Neural progenitor cell (in vitro differentiated cells): ENCODE data around the gene MBNL2. TPM values are rescaled to one million over a fixed set of nuclear protein-coding genes. Genes with fewer than 3 reads are reported as not detected.

Experiments
- DNase-seq: peaks from one replicate; pipeline ENCODE4 v3.0.0-alpha.2; 2016; ENCODE audit warnings: low spot score
- H2AFZ ChIP-seq: fragments of 200-600 bp; sonication (generic); replicated peaks from 2 replicates; pipeline ENCODE4 v1.6.1; 2016; ENCODE audit warnings: antibody characterized with exemption
- H3F3A ChIP-seq: fragments of 200-600 bp; sonication (generic); 2 replicates; pipeline ENCODE4 v1.6.1; 2016; ENCODE audit warnings: antibody characterized with exemption, low read depth
- H3K27ac ChIP-seq: fragments of 200-600 bp; sonication (generic); 2 replicates; pipeline ENCODE4 v1.5.1; 2016; ENCODE audit warnings: mild to moderate bottlenecking
- H3K27me3 ChIP-seq: fragments of 200-600 bp; sonication (generic); 2 replicates; pipeline ENCODE4 v1.6.1; 2016; ENCODE audit warnings: mild to moderate bottlenecking, moderate library complexity
- H3K36me3 ChIP-seq: fragments of 200-600 bp; sonication (generic); 2 replicates; pipeline ENCODE4 v1.5.1; 2016
- H3K4me1 ChIP-seq: fragments of 200-600 bp; sonication (generic); 2 replicates; pipeline ENCODE4 v1.6.1; 2016; ENCODE audit warnings: mixed run types
- H3K4me2 ChIP-seq: fragments of 200-600 bp; sonication (generic); 2 replicates; pipeline ENCODE4 v1.6.1; 2016
- H3K4me3 ChIP-seq: fragments of 200-600 bp; sonication (generic); 2 replicates; pipeline ENCODE4 v1.5.1; 2016
- H3K79me2 ChIP-seq: fragments of 200-600 bp; sonication (generic); 2 replicates; pipeline ENCODE4 v1.6.1; 2016; ENCODE audit warnings: low read depth
- H3K9ac ChIP-seq: fragments of 200-600 bp; sonication (generic); 2 replicates; pipeline ENCODE4 v1.6.1; 2016
- H3K9me3 ChIP-seq: fragments of 200-600 bp; sonication (generic); 2 replicates; pipeline ENCODE4 v1.5.1; 2016; ENCODE audit warnings: low read depth
- H4K20me1 ChIP-seq: fragments of 200-600 bp; sonication (generic); 2 replicates; pipeline ENCODE4 v1.6.1; 2016; ENCODE audit warnings: low read depth
- H3K27ac Mint-ChIP-seq: 3 replicates; pipeline ENCODE4 v1.8.0; 2021; ENCODE audit warnings: mixed read lengths
- H3K27me3 Mint-ChIP-seq: 2 replicates; pipeline ENCODE4 v1.8.0; 2022; ENCODE audit warnings: low read depth, mild to moderate bottlenecking, inconsistent platforms, moderate library complexity, mixed read lengths; ENCODE audit not compliant: insufficient read depth
- H3K36me3 Mint-ChIP-seq: 3 replicates; pipeline ENCODE4 v1.8.0; 2021; ENCODE audit warnings: mixed read lengths
- H3K4me1 Mint-ChIP-seq: 3 replicates; pipeline ENCODE4 v1.8.0; 2021; ENCODE audit warnings: mixed read lengths
- H3K4me3 Mint-ChIP-seq: 3 replicates; pipeline ENCODE4 v1.8.0; 2021; ENCODE audit warnings: mild to moderate bottlenecking, moderate library complexity, mixed read lengths
- H3K9me3 Mint-ChIP-seq: 3 replicates; pipeline ENCODE4 v1.8.0; 2020; ENCODE audit warnings: mixed read lengths
- EZH2 ChIP-seq: fragments of 200-600 bp; sonication (generic); IDR thresholded peaks from 2 replicates; pipeline ENCODE4 v1.6.1; 2017; ENCODE audit warnings: antibody characterized with exemption, mild to moderate bottlenecking, moderate library complexity
- EZH2phosphoT487 ChIP-seq: fragments of 200-600 bp; sonication (generic); IDR thresholded peaks from 2 replicates; pipeline ENCODE4 v1.6.1; 2017; ENCODE audit warnings: antibody characterized with exemption
- total RNA-seq: library from RNA; depleted of rRNA; stranded (reverse); fragments of >200 nt; gene quantifications from 2 replicates; pipeline ENCODE4 v1.2.3, GENCODE V29; 2015; ENCODE audit warnings: low replicate concordance
- TF ChIP-seq, protein P1 (sequence below): fragments of 200-600 bp; sonication (generic); IDR thresholded peaks from 2 replicates; pipeline ENCODE4 v1.5.1; 2017; ENCODE audit warnings: antibody characterized with exemption, mild to moderate bottlenecking

The MBNL2 gene
- total RNA-seq, 1 donor from 2014 or later = 19.6 TPM

DNA sequence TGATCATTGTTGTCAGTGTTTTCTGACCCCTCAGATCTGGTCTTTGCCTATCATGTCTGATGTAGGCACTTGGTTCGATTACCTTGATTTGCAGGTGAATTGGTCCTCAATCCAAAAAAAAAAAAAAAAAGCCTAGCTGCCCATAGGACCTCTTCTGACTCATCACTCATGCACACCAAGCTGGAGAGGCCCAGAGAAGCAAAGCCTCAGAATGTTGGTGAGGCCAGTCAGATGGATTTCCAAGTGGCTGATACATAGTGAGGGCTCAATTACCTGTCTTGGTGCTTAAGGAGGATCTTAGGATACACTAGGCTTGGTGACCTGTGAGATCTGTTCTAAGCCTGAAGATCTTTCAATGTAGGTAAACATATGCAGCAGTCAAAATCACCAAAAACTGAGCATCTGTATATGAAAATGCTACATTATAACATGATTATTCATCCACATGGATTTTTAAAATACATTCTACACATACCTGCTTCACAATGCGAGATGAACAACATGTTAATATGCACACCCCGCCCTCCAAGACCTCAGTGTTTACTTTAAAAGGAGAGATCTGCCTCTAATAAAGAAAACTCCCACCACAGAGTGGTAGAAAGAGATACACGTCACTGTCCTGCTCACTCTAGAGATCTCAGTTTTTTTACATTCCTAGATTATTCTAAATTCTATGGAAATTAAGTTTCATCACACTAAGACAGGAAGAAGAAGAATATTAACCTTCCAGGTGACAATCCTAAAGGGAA lies 132.0 kb downstream of the MBNL2 start:
- H3K36me3 Mint-ChIP-seq = peaks cover 40% of the 10 kb centered on the region
- H2AFZ ChIP-seq = no peak overlapping the region
- peaks cover 11% of the 10 kb centered on the region for H3K9me3 Mint-ChIP-seq

DNA sequence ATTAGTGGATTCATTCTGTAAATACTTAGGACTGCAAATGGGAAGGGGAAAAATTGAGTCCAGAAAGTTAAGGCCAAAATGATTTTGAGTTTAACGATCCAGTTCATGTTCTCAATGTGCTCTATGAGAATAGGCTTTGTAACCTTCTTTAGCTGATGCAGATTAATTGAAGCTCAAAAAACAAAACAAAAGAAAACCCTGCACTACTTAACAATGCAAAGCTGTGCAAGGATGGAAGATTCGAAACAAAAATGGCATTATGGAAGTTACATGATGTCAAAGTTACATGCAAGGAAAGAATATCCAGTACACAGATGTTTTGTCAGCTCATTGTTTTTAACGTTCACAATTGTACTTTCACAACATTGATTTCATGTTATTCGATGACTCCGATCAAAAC lies 132.7 kb downstream of the MBNL2 start:
- Histone ChIP-seq H3K4me1 (no peaks in the 10 kb centered on the region), H2AFZ (no peak overlapping the region), H3K27ac (no peak overlapping the region), H3K9ac (no peak overlapping the region), H3F3A (no peaks in the 10 kb centered on the region), H4K20me1 (no peaks in the 10 kb centered on the region), H3K4me2 (no peak overlapping the region), H3K36me3 (no peaks in the 10 kb centered on the region), H3K9me3 (peaks cover 7% of the 10 kb centered on the region), H3K4me3 (no peak overlapping the region), H3K27me3 (no peaks in the 10 kb centered on the region), H3K79me2 (no peaks in the 10 kb centered on the region)
- TF ChIP-seq, protein P1, sequence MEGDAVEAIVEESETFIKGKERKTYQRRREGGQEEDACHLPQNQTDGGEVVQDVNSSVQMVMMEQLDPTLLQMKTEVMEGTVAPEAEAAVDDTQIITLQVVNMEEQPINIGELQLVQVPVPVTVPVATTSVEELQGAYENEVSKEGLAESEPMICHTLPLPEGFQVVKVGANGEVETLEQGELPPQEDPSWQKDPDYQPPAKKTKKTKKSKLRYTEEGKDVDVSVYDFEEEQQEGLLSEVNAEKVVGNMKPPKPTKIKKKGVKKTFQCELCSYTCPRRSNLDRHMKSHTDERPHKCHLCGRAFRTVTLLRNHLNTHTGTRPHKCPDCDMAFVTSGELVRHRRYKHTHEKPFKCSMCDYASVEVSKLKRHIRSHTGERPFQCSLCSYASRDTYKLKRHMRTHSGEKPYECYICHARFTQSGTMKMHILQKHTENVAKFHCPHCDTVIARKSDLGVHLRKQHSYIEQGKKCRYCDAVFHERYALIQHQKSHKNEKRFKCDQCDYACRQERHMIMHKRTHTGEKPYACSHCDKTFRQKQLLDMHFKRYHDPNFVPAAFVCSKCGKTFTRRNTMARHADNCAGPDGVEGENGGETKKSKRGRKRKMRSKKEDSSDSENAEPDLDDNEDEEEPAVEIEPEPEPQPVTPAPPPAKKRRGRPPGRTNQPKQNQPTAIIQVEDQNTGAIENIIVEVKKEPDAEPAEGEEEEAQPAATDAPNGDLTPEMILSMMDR = no peak
- no peak for TF ChIP-seq EZH2phosphoT487
- no peak for TF ChIP-seq EZH2
- no peak for DNase-seq
- Mint-ChIP-seq H3K9me3 (peaks cover 11% of the 10 kb centered on the region), H3K27ac (no peak overlapping the region), H3K27me3 (no peaks in the 10 kb centered on the region), H3K4me1 (no peaks in the 10 kb centered on the region), H3K36me3 (peaks cover 35% of the 10 kb centered on the region), H3K4me3 (no peak overlapping the region)

More for the DNA sequence above, 132.0 kb downstream of the MBNL2 start:
- no peak overlapping the region for H3K27ac ChIP-seq
- H4K20me1 ChIP-seq = no peaks in the 10 kb centered on the region
- H3K27me3 ChIP-seq = no peaks in the 10 kb centered on the region
- no peaks in the 10 kb centered on the region for H3K4me1 ChIP-seq
- no peak overlapping the region for H3K9ac ChIP-seq
- no peaks in the 10 kb centered on the region for H3K79me2 ChIP-seq
- no peak for TF ChIP-seq EZH2
- TF ChIP-seq, protein P1 = no peak
- no peak overlapping the region for H3K4me2 ChIP-seq
- Mint-ChIP-seq H3K27me3 (no peaks in the 10 kb centered on the region), H3K27ac (no peak overlapping the region), H3K4me3 (no peak overlapping the region), H3K4me1 (no peaks in the 10 kb centered on the region)
- H3K36me3 ChIP-seq = no peaks in the 10 kb centered on the region
- DNase-seq = no peak
- H3K4me3 ChIP-seq = no peak overlapping the region
- peaks cover 7% of the 10 kb centered on the region for H3K9me3 ChIP-seq
- no peaks in the 10 kb centered on the region for H3F3A ChIP-seq

DNA sequence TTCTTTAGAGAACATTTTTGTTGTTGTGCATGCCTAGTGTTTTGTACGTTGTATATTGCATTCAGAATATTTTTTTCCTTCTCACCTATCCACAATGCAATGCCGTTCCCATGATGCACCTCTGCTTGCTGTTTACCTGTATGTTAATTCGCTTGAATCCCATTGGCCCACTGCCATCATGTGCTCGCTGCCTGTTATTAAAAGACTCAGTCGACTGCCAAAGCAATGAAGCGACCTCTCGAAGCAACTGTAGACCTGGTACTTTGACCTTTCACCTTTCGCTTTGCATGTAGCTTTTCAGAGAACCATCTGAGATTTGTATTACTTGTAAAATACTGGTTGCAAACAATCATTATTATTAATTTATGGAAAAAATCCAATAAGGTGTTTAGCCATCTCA lies 134.5 kb downstream of the MBNL2 start:
- no peaks in the 10 kb centered on the region for H3K79me2 ChIP-seq
- DNase-seq = no peak
- Mint-ChIP-seq H3K27me3 (no peaks in the 10 kb centered on the region), H3K36me3 (peaks cover 25% of the 10 kb centered on the region), H3K4me1 (no peaks in the 10 kb centered on the region), H3K9me3 (no peaks in the 10 kb centered on the region), H3K27ac (no peak overlapping the region), H3K4me3 (no peak overlapping the region)
- no peak for TF ChIP-seq EZH2
- TF ChIP-seq EZH2phosphoT487 = no peak
- TF ChIP-seq, protein P1 = no peak
- no peak overlapping the region for H3K27ac ChIP-seq
- no peak overlapping the region for H3K9ac ChIP-seq
- H3K27me3 ChIP-seq = no peaks in the 10 kb centered on the region
- no peaks in the 10 kb centered on the region for H3K9me3 ChIP-seq
- H4K20me1 ChIP-seq = no peaks in the 10 kb centered on the region
- no peak overlapping the region for H3K4me3 ChIP-seq
- H3F3A ChIP-seq = no peaks in the 10 kb centered on the region
- no peaks in the 10 kb centered on the region for H3K36me3 ChIP-seq
- no peaks in the 10 kb centered on the region for H3K4me1 ChIP-seq
- H3K4me2 ChIP-seq = no peak overlapping the region
- H2AFZ ChIP-seq = no peak overlapping the region
